Body of pancreas (tissue), 4 donors: ENCODE results near the gene IGFN1. TPM values are rescaled to one million over a fixed set of nuclear protein-coding genes. Genes with fewer than 3 reads are reported as not detected.

Experiments
- ATAC-seq: fragments of 150-250 bp; one replicate; pipeline ENCODE4 v1.9.1; 2016
- DNase-seq, 4 donors: peaks; one replicate each; pipeline ENCODE4 v3.0.0-alpha.2; 2019
- H3K27ac ChIP-seq, 4 donors: fragments of 200-600 bp; sonication (generic); 1 replicate in 3 of 4; 2 replicates in 1 of 4; pipeline versions ENCODE4 v1.5.1 to v1.6.1; 2016 to 2019; ENCODE audit warnings: mild to moderate bottlenecking in 1 of 4, mixed read lengths in 1 of 4, moderate library complexity in 1 of 4
- H3K27me3 ChIP-seq, 2 donors: fragments of 200-600 bp; sonication (generic); one replicate each; pipeline ENCODE4 v1.6.0; 2016; ENCODE audit warnings: mild to moderate bottlenecking in 1 of 2
- H3K36me3 ChIP-seq, 2 donors: fragments of 200-600 bp; sonication (generic); replicated peaks in 1 of 2; 2 replicates each; pipeline ENCODE4 v1.5.1; 2016; ENCODE audit warnings: low read depth in 2 of 2; ENCODE audit not compliant: insufficient read depth in 1 of 2
- H3K4me1 ChIP-seq: fragments of 200-600 bp; sonication (generic); one replicate; pipeline ENCODE4 v1.6.0; 2016
- H3K4me3 ChIP-seq, 2 donors: fragments of 200-600 bp; sonication (generic); 1 replicate in 1 of 2; 2 replicates in 1 of 2; pipeline ENCODE4 v1.5.1; 2016 to 2019
- H3K9me3 ChIP-seq, 3 donors: fragments of 200-600 bp; sonication (generic); 1 replicate in 2 of 3; 2 replicates in 1 of 3; pipeline ENCODE4 v1.5.1; 2016
- POLR2A ChIP-seq, 3 donors: fragments of 450-650 bp; IDR thresholded peaks; one replicate each; pipeline ENCODE4 v1.6.1; 2016; ENCODE audit warnings: antibody characterized with exemption in 3 of 3, mild to moderate bottlenecking in 2 of 3
- WGBS, 2 donors: methylation state at CpG; one replicate each; pipeline ENCODE4 v1.1.5; 2017; 5-methylcytosine and 5-hydroxymethylcytosine counted together
- intact Hi-C: fragments of 100-400 bp; cut with DNase I; formaldehyde crosslinking; loops from one replicate; pipeline ENCODE4 v1.15.1; 2023
- total RNA-seq, 2 donors: library from RNA; depleted of rRNA; stranded (reverse); fragments of >200 nt; gene quantifications; one replicate each; pipeline ENCODE4 v1.1.0, GENCODE V29; 2016
- TF ChIP-seq, protein P1 (sequence below), 7 experiments: fragments of 450-650 bp in 4 of 7; fragments of 200-600 bp in 3 of 7; sonication (generic) in 3 of 7; IDR thresholded peaks; one replicate each; pipeline ENCODE4 v1.5.1; 2016 to 2019; ENCODE audit warnings: antibody characterized with exemption in 7 of 7

IGFN1 gene
- total RNA-seq, 2 donors from 2014 or later: 6.9 to 23.1 TPM

- H3K36me3 ChIP-seq: peaks cover under 1 to 5% of the 10 kb centered on the region in 2 donors
- intact Hi-C loops: no loop called here
- 2% methylated on average over 21 to 37 of the region's 37 CpGs for WGBS, 2 donors
- DNase-seq (no peak), ATAC-seq (peak; percentile 76)
- no peaks in the 10 kb centered on the region for H3K9me3 ChIP-seq
- TF ChIP-seq POLR2A (IDR thresholded peaks at IDR 0.05): peak in 1 of 3 donors; percentile 42
- TF ChIP-seq, protein P1, sequence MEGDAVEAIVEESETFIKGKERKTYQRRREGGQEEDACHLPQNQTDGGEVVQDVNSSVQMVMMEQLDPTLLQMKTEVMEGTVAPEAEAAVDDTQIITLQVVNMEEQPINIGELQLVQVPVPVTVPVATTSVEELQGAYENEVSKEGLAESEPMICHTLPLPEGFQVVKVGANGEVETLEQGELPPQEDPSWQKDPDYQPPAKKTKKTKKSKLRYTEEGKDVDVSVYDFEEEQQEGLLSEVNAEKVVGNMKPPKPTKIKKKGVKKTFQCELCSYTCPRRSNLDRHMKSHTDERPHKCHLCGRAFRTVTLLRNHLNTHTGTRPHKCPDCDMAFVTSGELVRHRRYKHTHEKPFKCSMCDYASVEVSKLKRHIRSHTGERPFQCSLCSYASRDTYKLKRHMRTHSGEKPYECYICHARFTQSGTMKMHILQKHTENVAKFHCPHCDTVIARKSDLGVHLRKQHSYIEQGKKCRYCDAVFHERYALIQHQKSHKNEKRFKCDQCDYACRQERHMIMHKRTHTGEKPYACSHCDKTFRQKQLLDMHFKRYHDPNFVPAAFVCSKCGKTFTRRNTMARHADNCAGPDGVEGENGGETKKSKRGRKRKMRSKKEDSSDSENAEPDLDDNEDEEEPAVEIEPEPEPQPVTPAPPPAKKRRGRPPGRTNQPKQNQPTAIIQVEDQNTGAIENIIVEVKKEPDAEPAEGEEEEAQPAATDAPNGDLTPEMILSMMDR (IDR thresholded peaks at IDR 0.05): no peak
- no peaks in the 10 kb centered on the region for H3K27me3 ChIP-seq
- H3K4me3 ChIP-seq: peak overlapping the region; percentile 91 to 93
- peaks cover 22% of the 10 kb centered on the region for H3K4me1 ChIP-seq
- H3K27ac ChIP-seq: peak overlapping the region; percentile 68 to 81 (median 72)
These were observed 36.9 kb upstream of the IGFN1 start for GRCh38 chr1:201153474-201154388.

GRCh38 chr1:201154389-201155165, 36.0 kb upstream of the IGFN1 start, which contains the start of gene TMEM9:
Gene TMEM9 (minus strand): TSS chr1:201154474. CDS start chr1:201153923, 551 bp downstream.
- Histone ChIP-seq H3K27ac (peak within 1 kb of the TSS; percentile 68 to 81 (median 72)), H3K9me3 (no peaks in the 10 kb centered on the region), H3K4me1 (peaks cover 21% of the 10 kb centered on the region), H3K4me3 (peak within 1 kb of the TSS; percentile 91 to 93), H3K36me3 (peaks cover 0 to 5% of the 10 kb centered on the region in 2 donors), H3K27me3 (no peaks in the 10 kb centered on the region)
- 8 to 18% methylated on average over 16 to 31 of the region's 31 CpGs for WGBS, 2 donors
- DNase-seq: peak; percentile 97 to 99 (median 98)
- peak; percentile 10 to 56 (median 47) for TF ChIP-seq POLR2A (IDR thresholded peaks at IDR 0.05)
- TF ChIP-seq, protein P1 (IDR thresholded peaks at IDR 0.05): peak in 1 of 7 experiments; percentile 10
- peak; percentile 97 for ATAC-seq
- intact Hi-C loops: no loop called here

DNA sequence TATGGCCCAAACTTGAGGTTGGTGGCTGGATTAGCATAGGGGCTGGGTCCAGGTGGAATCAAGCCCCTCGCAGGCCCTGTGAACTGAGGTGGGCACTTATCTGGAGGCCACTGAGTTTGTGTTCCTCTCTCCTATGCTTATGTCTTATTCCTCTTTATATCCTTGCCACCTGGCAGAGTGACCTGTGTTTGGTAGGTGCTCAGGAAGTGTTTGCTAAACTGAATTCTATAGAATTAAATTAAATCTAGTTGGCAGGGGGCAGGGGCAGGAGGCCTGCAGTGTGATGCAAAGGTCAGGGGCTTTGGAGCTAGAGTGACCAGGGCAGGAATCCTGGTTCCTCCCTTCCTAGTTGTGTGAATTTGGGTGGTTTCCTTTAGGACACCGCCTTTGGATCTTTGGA, 35.3 kb upstream of the IGFN1 start:
- peaks cover 0 to 5% of the 10 kb centered on the region in 2 donors for H3K36me3 ChIP-seq
- WGBS, 2 donors: 84 to 89% methylated on average over 2 of the region's 2 CpGs
- DNase-seq (no peak), ATAC-seq (no peak)
- intact Hi-C loops: no loop called here
- TF ChIP-seq, protein P1 (IDR thresholded peaks at IDR 0.05): no peak
- TF ChIP-seq POLR2A (IDR thresholded peaks at IDR 0.05): no peak
- no peaks in the 10 kb centered on the region for H3K27me3 ChIP-seq
- H3K27ac ChIP-seq: no peak overlapping the region
- no peak overlapping the region for H3K4me3 ChIP-seq
- H3K9me3 ChIP-seq: no peaks in the 10 kb centered on the region
- H3K4me1 ChIP-seq: peaks cover 17% of the 10 kb centered on the region

GRCh38 chr1:201156346-201156745, 34.3 kb upstream of the IGFN1 start:
- peaks cover 0 to under 1% of the 10 kb centered on the region in 2 donors for H3K36me3 ChIP-seq
- H3K27me3 ChIP-seq: no peaks in the 10 kb centered on the region
- 76 to 82% methylated on average over 3 of the region's 3 CpGs for WGBS, 2 donors
- ATAC-seq (no peak), DNase-seq (no peak)
- peaks cover 17% of the 10 kb centered on the region for H3K4me1 ChIP-seq
- H3K27ac ChIP-seq: no peak overlapping the region
- no peak overlapping the region for H3K4me3 ChIP-seq
- TF ChIP-seq POLR2A (IDR thresholded peaks at IDR 0.05): no peak
- TF ChIP-seq, protein P1 (IDR thresholded peaks at IDR 0.05): no peak
- intact Hi-C loops: no loop called here
- no peaks in the 10 kb centered on the region for H3K9me3 ChIP-seq
